MM.1S (cell line): ENCODE measurements around the gene TMSB15C.

Experiments used
- DNase-seq: peaks from one replicate; pipeline ENCODE4 v3.0.0-alpha.2; 2015
- H2AFZ ChIP-seq: fragments of 300-600 bp; sonication (generic); 2 replicates; pipeline ENCODE4 v1.6.0; 2016; ENCODE audit warnings: antibody characterized with exemption, low read length
- H3F3A ChIP-seq: fragments of 300-600 bp; sonication (generic); 2 replicates; pipeline ENCODE4 v1.6.1; 2016; ENCODE audit warnings: mild to moderate bottlenecking, antibody characterized with exemption, low read length, moderate library complexity, mixed read lengths; ENCODE audit not compliant: insufficient read depth
- H3K27ac ChIP-seq: fragments of 300-600 bp; sonication (generic); 2 replicates; pipeline ENCODE4 v1.5.1; 2016; ENCODE audit warnings: mild to moderate bottlenecking, low read length
- H3K27me3 ChIP-seq: fragments of 300-600 bp; sonication (generic); replicated peaks from 2 replicates; pipeline ENCODE4 v1.6.0; 2016; ENCODE audit warnings: low read length; ENCODE audit not compliant: insufficient read depth
- H3K36me3 ChIP-seq: fragments of 300-600 bp; sonication (generic); replicated peaks from 2 replicates; pipeline ENCODE4 v1.6.1; 2016; ENCODE audit warnings: mild to moderate bottlenecking, low read length, mixed read lengths; ENCODE audit not compliant: insufficient read depth
- H3K4me1 ChIP-seq: fragments of 300-600 bp; sonication (generic); 2 replicates; pipeline ENCODE4 v1.6.1; 2016; ENCODE audit warnings: low read length, mixed read lengths
- H3K4me2 ChIP-seq: fragments of 300-600 bp; sonication (generic); 2 replicates; pipeline ENCODE4 v1.6.0; 2016; ENCODE audit warnings: low read depth, low read length
- H3K4me3 ChIP-seq: fragments of 300-600 bp; sonication (generic); 2 replicates; pipeline ENCODE4 v1.5.1; 2016; ENCODE audit warnings: low read length, mixed read lengths
- H3K79me2 ChIP-seq: fragments of 300-600 bp; sonication (generic); 2 replicates; pipeline ENCODE4 v1.6.1; 2016; ENCODE audit warnings: mixed run types, low read length, mixed read lengths
- H3K9ac ChIP-seq: fragments of 300-600 bp; sonication (generic); 2 replicates; pipeline ENCODE4 v1.6.1; 2016; ENCODE audit warnings: low read length, mixed read lengths
- H3K9me2 ChIP-seq: fragments of 300-600 bp; sonication (generic); replicated peaks from 2 replicates; pipeline ENCODE4 v1.6.1; 2016; ENCODE audit warnings: mild to moderate bottlenecking, low read length, mixed read lengths; ENCODE audit not compliant: insufficient read depth
- H3K9me3 ChIP-seq: fragments of 300-600 bp; sonication (generic); replicated peaks from 2 replicates; pipeline ENCODE4 v1.6.1; 2016; ENCODE audit warnings: mild to moderate bottlenecking, low read length, mixed read lengths; ENCODE audit not compliant: insufficient read depth
- H4K20me1 ChIP-seq: fragments of 300-600 bp; sonication (generic); 2 replicates; pipeline ENCODE4 v1.6.1; 2016; ENCODE audit warnings: mild to moderate bottlenecking, low read length, moderate library complexity, mixed read lengths; ENCODE audit not compliant: insufficient read depth
- EZH2 ChIP-seq: fragments of 300-600 bp; sonication (generic); optimal IDR thresholded peaks from 2 replicates; pipeline ENCODE3; 2017; ENCODE audit warnings: low read depth, mild to moderate bottlenecking, antibody characterized with exemption, low read length, mixed read lengths
- EZH2phosphoT487 ChIP-seq: fragments of 300-600 bp; sonication (generic); IDR thresholded peaks from 2 replicates; pipeline ENCODE4 v1.6.1; 2018; ENCODE audit warnings: antibody characterized with exemption, low read length
- TF ChIP-seq, protein P1 (sequence below): fragments of 300-600 bp; sonication (generic); IDR thresholded peaks from 2 replicates; pipeline ENCODE4 v1.5.1; 2016; ENCODE audit warnings: antibody characterized with exemption, low read length, mixed read lengths

TMSB15C gene

GRCh38 chrX:104108955-104109354, 32.9 kb upstream of the TMSB15C start:
- TF ChIP-seq, protein P1, sequence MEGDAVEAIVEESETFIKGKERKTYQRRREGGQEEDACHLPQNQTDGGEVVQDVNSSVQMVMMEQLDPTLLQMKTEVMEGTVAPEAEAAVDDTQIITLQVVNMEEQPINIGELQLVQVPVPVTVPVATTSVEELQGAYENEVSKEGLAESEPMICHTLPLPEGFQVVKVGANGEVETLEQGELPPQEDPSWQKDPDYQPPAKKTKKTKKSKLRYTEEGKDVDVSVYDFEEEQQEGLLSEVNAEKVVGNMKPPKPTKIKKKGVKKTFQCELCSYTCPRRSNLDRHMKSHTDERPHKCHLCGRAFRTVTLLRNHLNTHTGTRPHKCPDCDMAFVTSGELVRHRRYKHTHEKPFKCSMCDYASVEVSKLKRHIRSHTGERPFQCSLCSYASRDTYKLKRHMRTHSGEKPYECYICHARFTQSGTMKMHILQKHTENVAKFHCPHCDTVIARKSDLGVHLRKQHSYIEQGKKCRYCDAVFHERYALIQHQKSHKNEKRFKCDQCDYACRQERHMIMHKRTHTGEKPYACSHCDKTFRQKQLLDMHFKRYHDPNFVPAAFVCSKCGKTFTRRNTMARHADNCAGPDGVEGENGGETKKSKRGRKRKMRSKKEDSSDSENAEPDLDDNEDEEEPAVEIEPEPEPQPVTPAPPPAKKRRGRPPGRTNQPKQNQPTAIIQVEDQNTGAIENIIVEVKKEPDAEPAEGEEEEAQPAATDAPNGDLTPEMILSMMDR, result no peak
- TF ChIP-seq EZH2phosphoT487 (no peak), EZH2 (no peak)
- no peak overlapping the region for H3K4me3 ChIP-seq
- no peak overlapping the region for H3K9ac ChIP-seq
- peaks cover 19% of the 10 kb centered on the region for H3F3A ChIP-seq
- no peaks in the 10 kb centered on the region for H3K36me3 ChIP-seq
- no peak for DNase-seq
- H3K27ac ChIP-seq, result no peak overlapping the region
- no peak overlapping the region; the same call in 1 of the 2 replicates for H3K4me2 ChIP-seq
- H3K4me1 ChIP-seq, result peaks cover 30% of the 10 kb centered on the region
- no peaks in the 10 kb centered on the region for H3K27me3 ChIP-seq
- no peaks in the 10 kb centered on the region for H4K20me1 ChIP-seq
- no peaks in the 10 kb centered on the region for H3K9me2 ChIP-seq
- H3K9me3 ChIP-seq, result no peaks in the 10 kb centered on the region
- H2AFZ ChIP-seq, result no peak overlapping the region
- peaks cover 53% of the 10 kb centered on the region for H3K79me2 ChIP-seq

GRCh38 chrX:104105330-104106262, 29.6 kb upstream of the TMSB15C start:
- Histone ChIP-seq H3K79me2 (peaks cover 46% of the 10 kb centered on the region), H2AFZ (no peak overlapping the region), H3K4me1 (peaks cover 20% of the 10 kb centered on the region), H3K9me2 (no peaks in the 10 kb centered on the region), H3K4me3 (no peak overlapping the region), H3K36me3 (no peaks in the 10 kb centered on the region), H3K9ac (no peak overlapping the region), H3K9me3 (no peaks in the 10 kb centered on the region), H3F3A (0 out of 2 replicates have a peak, but pooled peaks cover under 1% of the 10 kb centered on the region), H3K27ac (no peak overlapping the region), H3K27me3 (no peaks in the 10 kb centered on the region), H3K4me2 (no peak overlapping the region), H4K20me1 (no peaks in the 10 kb centered on the region)
- DNase-seq, result no peak
- TF ChIP-seq EZH2 (no peak), EZH2phosphoT487 (no peak)
- TF ChIP-seq, protein P1, result no peak

GRCh38 chrX:104104676-104105075, 28.6 kb upstream of the TMSB15C start:
- DNase-seq, result no peak
- Histone ChIP-seq H3K27ac (no peak overlapping the region), H2AFZ (no peak overlapping the region), H3K4me1 (peaks cover 11% of the 10 kb centered on the region), H3K9me3 (no peaks in the 10 kb centered on the region), H3K27me3 (no peaks in the 10 kb centered on the region), H3K79me2 (peaks cover 38% of the 10 kb centered on the region), H3K9me2 (no peaks in the 10 kb centered on the region), H3K36me3 (no peaks in the 10 kb centered on the region), H3K4me3 (no peak overlapping the region), H3K4me2 (no peak overlapping the region), H4K20me1 (no peaks in the 10 kb centered on the region), H3F3A (no peaks in the 10 kb centered on the region), H3K9ac (no peak overlapping the region)
- TF ChIP-seq EZH2, result no peak
- TF ChIP-seq EZH2phosphoT487, result no peak
- TF ChIP-seq, protein P1, result no peak
